HepG2 (cell line): Measurements from ENCODE around the gene DOCK3. TPM values are rescaled to one million over a fixed set of nuclear protein-coding genes. Genes with fewer than 3 reads are reported as not detected.
A peak's percentile ranks its signal among the peaks of the same experiment; 100 is the strongest.

Experiments used
- CBX5 ChIP-seq: sonication (generic); formaldehyde crosslinking; IDR thresholded peaks from 2 replicates; pipeline ENCODE4 v1.4.0; 2020; ENCODE audit warnings: missing genetic modification reagents, borderline replicate concordance
- CENPT ChIP-seq: sonication (generic); formaldehyde crosslinking; IDR thresholded peaks from 2 replicates; pipeline ENCODE4 v1.8.0; 2022; ENCODE audit warnings: low read depth, mild to moderate bottlenecking, moderate library complexity, missing genetic modification reagents
- NR1H2 ChIP-seq: sonication (generic); formaldehyde crosslinking; IDR thresholded peaks from 2 replicates; pipeline ENCODE4 v1.8.1; 2022; ENCODE audit warnings: low read depth, missing genetic modification reagents, borderline replicate concordance
- SAP130 ChIP-seq: IDR thresholded peaks from 2 replicates; pipeline ENCODE4 v1.6.1; 2016; ENCODE audit warnings: low read depth
- SKI ChIP-seq: fragments of 450-650 bp; IDR thresholded peaks from one replicate; pipeline ENCODE4 v1.6.1; 2018; ENCODE audit warnings: mild to moderate bottlenecking; ENCODE audit not compliant: partially characterized antibody
- SRSF9 ChIP-seq: fragments of 200-400 bp; formaldehyde crosslinking; IDR thresholded peaks from 2 replicates; pipeline ENCODE4 v1.6.1; 2018; ENCODE audit warnings: borderline replicate concordance, mild to moderate bottlenecking, low read depth, low read length; ENCODE audit not compliant: insufficient read depth, poor library complexity, severe bottlenecking
- ZNF317 ChIP-seq: sonication (generic); formaldehyde crosslinking; IDR thresholded peaks from 2 replicates; pipeline ENCODE4 v1.5.0; 2020; ENCODE audit warnings: mild to moderate bottlenecking, missing genetic modification reagents
- ZNF430 ChIP-seq: sonication (generic); formaldehyde crosslinking; IDR thresholded peaks from 2 replicates; pipeline ENCODE4 v1.9.0; 2021; ENCODE audit warnings: mild to moderate bottlenecking, missing genetic modification reagents
- ZNF563 ChIP-seq: sonication (generic); formaldehyde crosslinking; IDR thresholded peaks from 2 replicates; pipeline ENCODE4 v1.8.0; 2022; ENCODE audit warnings: mild to moderate bottlenecking, moderate library complexity, missing genetic modification reagents
- ZNF878 ChIP-seq: sonication (generic); formaldehyde crosslinking; IDR thresholded peaks from 2 replicates; pipeline ENCODE4 v1.8.1; 2023; ENCODE audit warnings: mild to moderate bottlenecking, missing genetic modification reagents, moderate library complexity
- polyA plus RNA-seq, 8 experiments: library from polyadenylated mRNA; depleted of rRNA in 3 of 8; stranded (reverse) in 7 of 8; unstranded in 1 of 8; fragments of >200 nt; fragmentation: Illumina TruSeq in 4 of 8; extraction: Trizol in 4 of 8; gene quantifications; 2 replicates each; pipeline versions ENCODE4 v1.2.1 to v1.2.3, GENCODE V29; 2011 to 2016; ENCODE audit warnings: low read depth in 4 of 8, missing spikeins in 1 of 8, mixed read lengths in 1 of 8; ENCODE audit not compliant: insufficient read depth in 1 of 8
- total RNA-seq, 5 experiments: library from RNA; depleted of rRNA; stranded (reverse); fragments of >200 nt; fragmentation: Illumina TruSeq; extraction: Trizol; gene quantifications; 2 replicates each; pipeline ENCODE4 v1.2.3, GENCODE V29; 2016; ENCODE audit warnings: low read depth in 1 of 5
- TF ChIP-seq, protein P1 (sequence below): IDR thresholded peaks from 2 replicates; pipeline ENCODE4 v1.6.1; 2012; ENCODE audit warnings: low read length, improper control_type of control experiment
- TF ChIP-seq, protein P2 (sequence below): sonication (generic); formaldehyde crosslinking; IDR thresholded peaks from 2 replicates; pipeline ENCODE4 v1.5.1; 2020; ENCODE audit warnings: missing genetic modification reagents, mild to moderate bottlenecking, borderline replicate concordance
- TF ChIP-seq, protein P3 (sequence below): sonication (generic); formaldehyde crosslinking; IDR thresholded peaks from 2 replicates; pipeline ENCODE4 v1.5.1; 2020; ENCODE audit warnings: mild to moderate bottlenecking, missing genetic modification reagents
- TF ChIP-seq, protein P4 (sequence below): sonication (generic); formaldehyde crosslinking; IDR thresholded peaks from 2 replicates; pipeline ENCODE4 v1.4.0; 2020; ENCODE audit warnings: missing genetic modification reagents

Gene DOCK3
- total and polyA plus RNA-seq, 2 of the 13 experiments (the other 11 are each of a cell fraction or from before 2014, with no cell fraction given) = not detected

GRCh38 chr3:51384726-51385473 is 710.2 kb downstream of the DOCK3 start, which contains the start of gene MANF (continued):
- TF ChIP-seq NR1H2 (CRISPR knock-in tag) = no peak
- 0 out of 2 replicates have a peak, but pooled peaks have one; percentile 45 for TF ChIP-seq CBX5 (CRISPR knock-in tag)
- TF ChIP-seq SKI = peak; percentile 89
- TF ChIP-seq, protein P1, sequence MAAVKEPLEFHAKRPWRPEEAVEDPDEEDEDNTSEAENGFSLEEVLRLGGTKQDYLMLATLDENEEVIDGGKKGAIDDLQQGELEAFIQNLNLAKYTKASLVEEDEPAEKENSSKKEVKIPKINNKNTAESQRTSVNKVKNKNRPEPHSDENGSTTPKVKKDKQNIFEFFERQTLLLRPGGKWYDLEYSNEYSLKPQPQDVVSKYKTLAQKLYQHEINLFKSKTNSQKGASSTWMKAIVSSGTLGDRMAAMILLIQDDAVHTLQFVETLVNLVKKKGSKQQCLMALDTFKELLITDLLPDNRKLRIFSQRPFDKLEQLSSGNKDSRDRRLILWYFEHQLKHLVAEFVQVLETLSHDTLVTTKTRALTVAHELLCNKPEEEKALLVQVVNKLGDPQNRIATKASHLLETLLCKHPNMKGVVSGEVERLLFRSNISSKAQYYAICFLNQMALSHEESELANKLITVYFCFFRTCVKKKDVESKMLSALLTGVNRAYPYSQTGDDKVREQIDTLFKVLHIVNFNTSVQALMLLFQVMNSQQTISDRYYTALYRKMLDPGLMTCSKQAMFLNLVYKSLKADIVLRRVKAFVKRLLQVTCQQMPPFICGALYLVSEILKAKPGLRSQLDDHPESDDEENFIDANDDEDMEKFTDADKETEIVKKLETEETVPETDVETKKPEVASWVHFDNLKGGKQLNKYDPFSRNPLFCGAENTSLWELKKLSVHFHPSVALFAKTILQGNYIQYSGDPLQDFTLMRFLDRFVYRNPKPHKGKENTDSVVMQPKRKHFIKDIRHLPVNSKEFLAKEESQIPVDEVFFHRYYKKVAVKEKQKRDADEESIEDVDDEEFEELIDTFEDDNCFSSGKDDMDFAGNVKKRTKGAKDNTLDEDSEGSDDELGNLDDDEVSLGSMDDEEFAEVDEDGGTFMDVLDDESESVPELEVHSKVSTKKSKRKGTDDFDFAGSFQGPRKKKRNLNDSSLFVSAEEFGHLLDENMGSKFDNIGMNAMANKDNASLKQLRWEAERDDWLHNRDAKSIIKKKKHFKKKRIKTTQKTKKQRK = no peak
- TF ChIP-seq SAP130 (CRISPR knock-in tag) = peak; percentile 89
- TF ChIP-seq ZNF430 (CRISPR knock-in tag) = 0 out of 2 replicates have a peak, but pooled peaks have one; percentile 53
- TF ChIP-seq CENPT = peak; percentile 12; the same call in 1 of the 2 replicates
- TF ChIP-seq ZNF563 (CRISPR knock-in tag) = peak; percentile 75; the same call in 1 of the 2 replicates
- TF ChIP-seq, protein P2, sequence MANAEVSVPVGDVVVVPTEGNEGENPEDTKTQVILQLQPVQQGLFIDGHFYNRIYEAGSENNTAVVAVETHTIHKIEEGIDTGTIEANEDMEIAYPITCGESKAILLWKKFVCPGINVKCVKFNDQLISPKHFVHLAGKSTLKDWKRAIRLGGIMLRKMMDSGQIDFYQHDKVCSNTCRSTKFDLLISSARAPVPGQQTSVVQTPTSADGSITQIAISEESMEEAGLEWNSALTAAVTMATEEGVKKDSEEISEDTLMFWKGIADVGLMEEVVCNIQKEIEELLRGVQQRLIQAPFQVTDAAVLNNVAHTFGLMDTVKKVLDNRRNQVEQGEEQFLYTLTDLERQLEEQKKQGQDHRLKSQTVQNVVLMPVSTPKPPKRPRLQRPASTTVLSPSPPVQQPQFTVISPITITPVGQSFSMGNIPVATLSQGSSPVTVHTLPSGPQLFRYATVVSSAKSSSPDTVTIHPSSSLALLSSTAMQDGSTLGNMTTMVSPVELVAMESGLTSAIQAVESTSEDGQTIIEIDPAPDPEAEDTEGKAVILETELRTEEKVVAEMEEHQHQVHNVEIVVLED (CRISPR knock-in tag) = peak; percentile 94
- TF ChIP-seq, protein P3, sequence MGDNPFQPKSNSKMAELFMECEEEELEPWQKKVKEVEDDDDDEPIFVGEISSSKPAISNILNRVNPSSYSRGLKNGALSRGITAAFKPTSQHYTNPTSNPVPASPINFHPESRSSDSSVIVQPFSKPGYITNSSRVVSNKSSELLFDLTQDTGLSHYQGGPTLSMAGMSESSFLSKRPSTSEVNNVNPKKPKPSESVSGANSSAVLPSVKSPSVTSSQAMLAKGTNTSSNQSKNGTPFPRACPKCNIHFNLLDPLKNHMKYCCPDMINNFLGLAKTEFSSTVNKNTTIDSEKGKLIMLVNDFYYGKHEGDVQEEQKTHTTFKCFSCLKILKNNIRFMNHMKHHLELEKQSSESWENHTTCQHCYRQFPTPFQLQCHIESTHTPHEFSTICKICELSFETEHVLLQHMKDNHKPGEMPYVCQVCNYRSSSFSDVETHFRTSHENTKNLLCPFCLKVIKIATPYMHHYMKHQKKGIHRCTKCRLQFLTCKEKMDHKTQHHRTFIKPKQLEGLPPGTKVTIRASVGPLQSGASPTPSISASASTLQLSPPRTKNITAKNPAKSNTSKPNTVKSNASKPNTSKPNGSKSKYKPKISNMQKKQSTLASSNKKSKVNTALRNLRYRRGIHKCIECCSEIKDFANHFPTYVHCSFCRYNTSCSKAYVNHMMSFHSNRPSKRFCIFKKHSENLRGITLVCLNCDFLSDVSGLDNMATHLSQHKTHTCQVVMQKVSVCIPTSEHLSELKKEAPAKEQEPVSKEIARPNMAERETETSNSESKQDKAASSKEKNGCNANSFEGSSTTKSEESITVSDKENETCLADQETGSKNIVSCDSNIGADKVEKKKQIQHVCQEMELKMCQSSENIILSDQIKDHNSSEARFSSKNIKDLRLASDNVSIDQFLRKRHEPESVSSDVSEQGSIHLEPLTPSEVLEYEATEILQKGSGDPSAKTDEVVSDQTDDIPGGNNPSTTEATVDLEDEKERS = peak; percentile 89
- no peak for TF ChIP-seq SRSF9
- TF ChIP-seq, protein P4, sequence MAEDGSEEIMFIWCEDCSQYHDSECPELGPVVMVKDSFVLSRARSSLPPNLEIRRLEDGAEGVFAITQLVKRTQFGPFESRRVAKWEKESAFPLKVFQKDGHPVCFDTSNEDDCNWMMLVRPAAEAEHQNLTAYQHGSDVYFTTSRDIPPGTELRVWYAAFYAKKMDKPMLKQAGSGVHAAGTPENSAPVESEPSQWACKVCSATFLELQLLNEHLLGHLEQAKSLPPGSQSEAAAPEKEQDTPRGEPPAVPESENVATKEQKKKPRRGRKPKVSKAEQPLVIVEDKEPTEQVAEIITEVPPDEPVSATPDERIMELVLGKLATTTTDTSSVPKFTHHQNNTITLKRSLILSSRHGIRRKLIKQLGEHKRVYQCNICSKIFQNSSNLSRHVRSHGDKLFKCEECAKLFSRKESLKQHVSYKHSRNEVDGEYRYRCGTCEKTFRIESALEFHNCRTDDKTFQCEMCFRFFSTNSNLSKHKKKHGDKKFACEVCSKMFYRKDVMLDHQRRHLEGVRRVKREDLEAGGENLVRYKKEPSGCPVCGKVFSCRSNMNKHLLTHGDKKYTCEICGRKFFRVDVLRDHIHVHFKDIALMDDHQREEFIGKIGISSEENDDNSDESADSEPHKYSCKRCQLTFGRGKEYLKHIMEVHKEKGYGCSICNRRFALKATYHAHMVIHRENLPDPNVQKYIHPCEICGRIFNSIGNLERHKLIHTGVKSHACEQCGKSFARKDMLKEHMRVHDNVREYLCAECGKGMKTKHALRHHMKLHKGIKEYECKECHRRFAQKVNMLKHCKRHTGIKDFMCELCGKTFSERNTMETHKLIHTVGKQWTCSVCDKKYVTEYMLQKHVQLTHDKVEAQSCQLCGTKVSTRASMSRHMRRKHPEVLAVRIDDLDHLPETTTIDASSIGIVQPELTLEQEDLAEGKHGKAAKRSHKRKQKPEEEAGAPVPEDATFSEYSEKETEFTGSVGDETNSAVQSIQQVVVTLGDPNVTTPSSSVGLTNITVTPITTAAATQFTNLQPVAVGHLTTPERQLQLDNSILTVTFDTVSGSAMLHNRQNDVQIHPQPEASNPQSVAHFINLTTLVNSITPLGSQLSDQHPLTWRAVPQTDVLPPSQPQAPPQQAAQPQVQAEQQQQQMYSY (CRISPR knock-in tag) = no peak
- TF ChIP-seq ZNF878 (CRISPR knock-in tag) = peak; percentile 81
- TF ChIP-seq ZNF317 (CRISPR knock-in tag) = peak; percentile 81
